SK-N-MC (cell line): ENCODE results near the gene UNC93B1.

Source experiments
- EZH2 ChIP-seq: fragments of 200-600 bp; sonication (generic); IDR thresholded peaks from one replicate; pipeline ENCODE4 v1.6.1; 2017; ENCODE audit warnings: antibody characterized with exemption
- FOXP2 ChIP-seq: optimal IDR thresholded peaks from 2 replicates; pipeline ENCODE3; 2011; ENCODE audit warnings: mild to moderate bottlenecking, moderate library complexity; ENCODE audit not compliant: insufficient read depth; ENCODE audit errors: extremely low read length, control extremely low read depth
- POLR2AphosphoS5 ChIP-seq: IDR thresholded peaks from 2 replicates; pipeline ENCODE4 v1.6.1; 2012; ENCODE audit warnings: mild to moderate bottlenecking, low read depth, low read length, borderline replicate concordance

- no peak for TF ChIP-seq EZH2
- TF ChIP-seq POLR2AphosphoS5: no peak
- TF ChIP-seq FOXP2: no peak
Measured at GRCh38 chr11:68002938-68003845, 705 bp downstream of the UNC93B1 start.
